ENCODE results near the gene ZSCAN26. TPM values are rescaled to one million over a fixed set of nuclear protein-coding genes. Genes with fewer than 3 reads are reported as not detected.

The ZSCAN26 gene
- polyA plus RNA-seq, 1 donor from 2014 or later: 91.2 TPM

- no peaks in the 10 kb centered on the region for H3F3A ChIP-seq (ENCODE audit: insufficient read depth, low read length, poor library complexity, severe bottlenecking)
- peak overlapping the region; percentile 71 for H3K4me3 ChIP-seq (ENCODE audit: low read length)
- peaks cover 25% of the 10 kb centered on the region for H3K27me3 ChIP-seq (ENCODE audit: insufficient read depth, low read depth, low read length)
- H3K9me2 ChIP-seq (ENCODE audit: insufficient read depth, low read length): no peaks in the 10 kb centered on the region
- peaks cover 46% of the 10 kb centered on the region for H3K79me2 ChIP-seq (replicated peaks; ENCODE audit: insufficient read depth, low read length)
- TF ChIP-seq REST (IDR thresholded peaks at IDR 0.05; ENCODE audit: borderline replicate concordance): no peak
- TF ChIP-seq EZH2 (IDR thresholded peaks at IDR 0.05; ENCODE audit: borderline replicate concordance, insufficient read depth, low read length, poor library complexity, severe bottlenecking): no peak
- no peak for TF ChIP-seq TAF1 (IDR thresholded peaks at IDR 0.05; ENCODE audit: low read depth)
- no peak for TF ChIP-seq RAD21 (conservative IDR thresholded peaks at IDR 0.05)
- no peak for TF ChIP-seq EP300 (conservative IDR thresholded peaks at IDR 0.05; ENCODE audit: poor library complexity, severe bottlenecking)
- TF ChIP-seq, protein P1, sequence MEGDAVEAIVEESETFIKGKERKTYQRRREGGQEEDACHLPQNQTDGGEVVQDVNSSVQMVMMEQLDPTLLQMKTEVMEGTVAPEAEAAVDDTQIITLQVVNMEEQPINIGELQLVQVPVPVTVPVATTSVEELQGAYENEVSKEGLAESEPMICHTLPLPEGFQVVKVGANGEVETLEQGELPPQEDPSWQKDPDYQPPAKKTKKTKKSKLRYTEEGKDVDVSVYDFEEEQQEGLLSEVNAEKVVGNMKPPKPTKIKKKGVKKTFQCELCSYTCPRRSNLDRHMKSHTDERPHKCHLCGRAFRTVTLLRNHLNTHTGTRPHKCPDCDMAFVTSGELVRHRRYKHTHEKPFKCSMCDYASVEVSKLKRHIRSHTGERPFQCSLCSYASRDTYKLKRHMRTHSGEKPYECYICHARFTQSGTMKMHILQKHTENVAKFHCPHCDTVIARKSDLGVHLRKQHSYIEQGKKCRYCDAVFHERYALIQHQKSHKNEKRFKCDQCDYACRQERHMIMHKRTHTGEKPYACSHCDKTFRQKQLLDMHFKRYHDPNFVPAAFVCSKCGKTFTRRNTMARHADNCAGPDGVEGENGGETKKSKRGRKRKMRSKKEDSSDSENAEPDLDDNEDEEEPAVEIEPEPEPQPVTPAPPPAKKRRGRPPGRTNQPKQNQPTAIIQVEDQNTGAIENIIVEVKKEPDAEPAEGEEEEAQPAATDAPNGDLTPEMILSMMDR (IDR thresholded peaks at IDR 0.05; ENCODE audit: poor library complexity, severe bottlenecking): no peak
- TF ChIP-seq MXI1 (conservative IDR thresholded peaks at IDR 0.05; ENCODE audit: poor library complexity, severe bottlenecking): no peak
- TF ChIP-seq SMC3 (conservative IDR thresholded peaks at IDR 0.05; ENCODE audit: poor library complexity): no peak
- TF ChIP-seq POLR2AphosphoS5 (IDR thresholded peaks at IDR 0.05): no peak
- H3K27ac ChIP-seq (ENCODE audit: low read length): peak overlapping the region; percentile 88
- no peaks in the 10 kb centered on the region for H3K9me3 ChIP-seq (ENCODE audit: low read length)
- peak overlapping the region; percentile 87 for H2AFZ ChIP-seq (ENCODE audit: low read depth, low read length)
- H3K4me2 ChIP-seq (ENCODE audit: low read length): peak overlapping the region; percentile 64
- H4K20me1 ChIP-seq (ENCODE audit: insufficient read depth): no peaks in the 10 kb centered on the region
- H3K9ac ChIP-seq (ENCODE audit: low read length): peak overlapping the region; percentile 83
- H3K36me3 ChIP-seq (ENCODE audit: insufficient read depth, low read length): peaks cover 14% of the 10 kb centered on the region
Observed at GRCh38 chr6:28224131-28225055, 42.5 kb upstream of the ZSCAN26 start.

- Histone ChIP-seq H3F3A (ENCODE audit: insufficient read depth, low read length, poor library complexity, severe bottlenecking) (no peaks in the 10 kb centered on the region), H3K79me2 (replicated peaks; ENCODE audit: insufficient read depth, low read length) (peaks cover 47% of the 10 kb centered on the region), H2AFZ (ENCODE audit: low read depth, low read length) (peak within 1 kb of the TSS; percentile 87), H3K9me3 (ENCODE audit: low read length) (no peaks in the 10 kb centered on the region), H3K9ac (ENCODE audit: low read length) (peak within 1 kb of the TSS; percentile 83), H3K9me2 (ENCODE audit: insufficient read depth, low read length) (no peaks in the 10 kb centered on the region), H3K4me2 (ENCODE audit: low read length) (peak within 1 kb of the TSS; percentile 64), H3K4me3 (ENCODE audit: low read length) (peak within 1 kb of the TSS; percentile 71), H3K27ac (ENCODE audit: low read length) (peak within 1 kb of the TSS; percentile 88), H3K36me3 (ENCODE audit: insufficient read depth, low read length) (peaks cover 14% of the 10 kb centered on the region), H4K20me1 (ENCODE audit: insufficient read depth) (no peaks in the 10 kb centered on the region), H3K27me3 (ENCODE audit: insufficient read depth, low read depth, low read length) (peaks cover 16% of the 10 kb centered on the region)
- TF ChIP-seq REST (IDR thresholded peaks at IDR 0.05; ENCODE audit: borderline replicate concordance) (peak; percentile 92), EZH2 (IDR thresholded peaks at IDR 0.05; ENCODE audit: borderline replicate concordance, insufficient read depth, low read length, poor library complexity, severe bottlenecking) (no peak), MXI1 (conservative IDR thresholded peaks at IDR 0.05; ENCODE audit: poor library complexity, severe bottlenecking) (peak; percentile 23), TAF1 (IDR thresholded peaks at IDR 0.05; ENCODE audit: low read depth) (peak; percentile 93), POLR2AphosphoS5 (IDR thresholded peaks at IDR 0.05) (peak; percentile 91), EP300 (conservative IDR thresholded peaks at IDR 0.05; ENCODE audit: poor library complexity, severe bottlenecking) (peak; percentile 60), SMC3 (conservative IDR thresholded peaks at IDR 0.05; ENCODE audit: poor library complexity) (no peak), RAD21 (conservative IDR thresholded peaks at IDR 0.05) (no peak)
- TF ChIP-seq, protein P1 (IDR thresholded peaks at IDR 0.05; ENCODE audit: poor library complexity, severe bottlenecking): no peak
Observed at GRCh38 chr6:28225056-28225834, 41.7 kb upstream of the ZSCAN26 start, which contains the start of gene ZSCAN9. Gene ZSCAN9, plus strand, starts transcription at chr6:28225275. Its CDS starts 1,810 bp downstream, at chr6:28227085.
